HG02623 (cell line): ENCODE data around the gene ACYP2.
"Not testable (repeated sequence)": the region's sequence is repeated elsewhere in the genome, so short reads cannot be mapped to it uniquely, and the experiment has no call there.

Experiments used
- ATAC-seq: cut with Tn5 transposase; IDR thresholded peaks from one replicate; pipeline ENCODE4 v1.9.1; 2021; ENCODE audit warnings: moderate library complexity; ENCODE audit not compliant: unreplicated experiment

ACYP2 gene

DNA sequence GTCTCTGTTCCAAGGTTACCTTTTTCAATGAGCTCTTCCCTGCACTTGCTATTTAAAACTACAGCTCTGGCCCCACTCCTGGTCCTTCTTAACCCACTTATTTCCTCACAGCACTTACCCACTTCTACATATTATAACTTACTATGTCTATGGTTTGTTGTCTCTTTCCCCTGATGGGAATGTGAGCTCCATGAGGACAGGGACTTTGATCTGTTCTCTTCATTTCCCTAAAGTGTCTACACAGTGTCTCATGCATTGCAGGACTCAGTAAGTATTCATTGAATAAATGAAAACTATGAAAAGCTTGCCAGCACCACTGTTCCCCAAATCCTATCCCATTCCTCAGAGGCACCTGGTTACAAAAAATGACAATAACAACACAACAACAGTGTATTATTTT lies 18.3 kb upstream of the ACYP2 start:
- no peak for ATAC-seq

DNA sequence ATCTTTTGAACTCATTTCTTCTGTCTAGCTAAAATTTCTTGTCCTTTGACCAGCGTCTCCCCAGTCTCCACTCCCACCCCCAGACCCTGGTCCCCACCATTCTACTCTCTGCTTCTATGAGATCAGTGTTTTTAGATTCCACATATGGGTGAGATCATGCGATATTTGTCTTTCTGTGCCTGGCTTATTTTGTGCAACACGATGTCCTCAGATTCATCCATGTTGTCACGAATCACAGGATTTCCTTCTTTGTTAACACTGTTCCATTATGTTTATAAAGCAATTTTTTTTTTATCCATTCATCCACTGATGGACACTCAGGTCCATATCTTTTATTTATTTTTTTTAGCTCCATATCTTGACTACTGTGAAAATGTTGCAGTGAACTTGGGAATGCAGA lies 16.0 kb upstream of the ACYP2 start:
- no peak for ATAC-seq

DNA sequence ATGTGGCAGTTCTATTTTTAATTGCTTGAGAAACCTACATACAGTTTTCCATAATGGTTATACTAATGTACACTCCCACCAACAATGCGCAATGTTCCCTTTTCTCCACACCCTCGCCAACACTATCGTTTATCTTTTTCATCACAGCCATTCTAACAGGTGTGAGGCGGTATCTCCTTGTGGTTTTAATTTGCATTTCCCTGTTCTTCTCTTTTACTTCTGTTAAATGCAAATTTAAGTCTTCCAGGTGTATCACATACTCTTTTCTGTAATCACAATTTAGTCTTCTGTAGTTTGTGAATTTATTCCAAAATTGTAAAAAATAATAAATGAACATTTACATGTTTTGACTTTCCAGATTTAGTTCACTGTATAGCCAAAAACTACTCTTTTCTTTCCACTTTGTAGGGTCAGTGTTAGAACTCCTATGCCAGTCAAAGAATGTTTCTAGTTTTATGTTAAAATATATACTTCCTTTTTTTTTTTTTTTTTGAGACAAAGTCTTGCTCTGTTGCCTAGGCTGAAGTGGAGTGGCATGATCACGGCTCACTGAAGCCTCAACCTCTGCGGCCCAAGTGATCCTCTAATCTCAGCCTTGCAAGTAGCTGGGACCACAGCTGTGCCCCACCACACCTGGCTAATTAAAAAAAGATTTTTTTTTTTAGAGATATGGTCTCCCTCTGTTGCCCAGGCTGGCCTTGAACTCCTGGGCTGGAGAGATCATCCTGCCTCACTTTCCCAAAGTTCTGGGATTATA lies 15.4 kb upstream of the ACYP2 start:
- peak; percentile 72 for ATAC-seq

DNA sequence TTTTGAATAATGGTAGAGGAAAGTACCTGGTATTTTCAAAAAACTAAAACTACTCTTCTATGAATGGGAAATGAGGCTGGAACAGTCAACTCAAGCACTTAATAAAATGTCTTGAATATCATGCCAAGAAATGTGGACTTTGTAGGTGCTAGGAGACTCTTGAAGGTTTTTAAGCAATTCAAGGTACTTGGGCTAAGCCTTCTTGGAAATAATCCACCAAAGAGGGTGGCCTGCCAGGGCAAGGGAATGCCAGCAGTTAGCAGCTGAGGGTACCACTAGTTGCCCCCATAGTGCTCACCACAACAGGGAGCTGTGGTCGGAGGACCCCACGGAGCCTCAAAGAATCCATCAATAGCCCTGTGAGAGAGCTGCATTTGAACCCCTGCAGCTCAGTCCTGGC lies 14.6 kb upstream of the ACYP2 start:
- ATAC-seq = no peak

DNA sequence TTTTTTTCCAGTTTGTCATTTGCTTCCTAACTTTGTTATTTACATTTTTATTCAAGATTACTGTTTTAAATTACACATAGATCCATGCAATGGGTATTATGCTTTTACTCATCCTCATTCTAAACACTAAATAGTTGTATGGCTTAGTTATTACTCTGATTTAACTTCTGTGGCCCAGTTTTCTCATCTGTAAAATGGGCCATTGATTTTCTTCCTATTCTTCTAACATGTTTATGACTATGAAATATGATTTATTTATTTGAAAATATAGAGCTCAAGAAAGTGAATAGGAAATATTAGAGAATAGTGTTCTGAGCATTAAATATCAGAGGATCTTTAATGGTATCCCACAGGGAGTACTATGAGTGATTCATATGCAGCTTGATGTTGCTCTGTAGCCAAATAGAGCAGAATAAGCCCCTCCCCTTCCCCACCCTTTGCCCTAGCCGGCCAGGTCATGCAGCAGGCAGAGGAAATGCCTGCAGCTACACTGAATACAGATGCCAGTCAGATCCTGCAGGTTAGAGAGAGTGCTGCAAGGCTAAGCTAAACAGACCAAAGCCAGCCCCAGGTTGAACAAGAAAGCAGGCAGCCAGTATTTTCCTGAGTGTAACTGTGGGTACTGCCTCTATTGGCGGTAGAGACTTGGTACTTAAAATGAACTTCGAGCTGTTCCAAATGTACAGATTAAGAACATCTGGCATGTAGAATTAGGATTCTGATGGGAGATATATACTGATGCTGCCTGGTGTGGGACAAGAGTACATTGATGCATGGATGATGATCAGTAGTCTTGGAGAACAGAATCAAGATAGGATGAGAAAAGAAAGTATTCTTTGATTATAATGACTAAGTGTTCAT lies 11.7 kb upstream of the ACYP2 start:
- peak; percentile 42 for ATAC-seq

DNA sequence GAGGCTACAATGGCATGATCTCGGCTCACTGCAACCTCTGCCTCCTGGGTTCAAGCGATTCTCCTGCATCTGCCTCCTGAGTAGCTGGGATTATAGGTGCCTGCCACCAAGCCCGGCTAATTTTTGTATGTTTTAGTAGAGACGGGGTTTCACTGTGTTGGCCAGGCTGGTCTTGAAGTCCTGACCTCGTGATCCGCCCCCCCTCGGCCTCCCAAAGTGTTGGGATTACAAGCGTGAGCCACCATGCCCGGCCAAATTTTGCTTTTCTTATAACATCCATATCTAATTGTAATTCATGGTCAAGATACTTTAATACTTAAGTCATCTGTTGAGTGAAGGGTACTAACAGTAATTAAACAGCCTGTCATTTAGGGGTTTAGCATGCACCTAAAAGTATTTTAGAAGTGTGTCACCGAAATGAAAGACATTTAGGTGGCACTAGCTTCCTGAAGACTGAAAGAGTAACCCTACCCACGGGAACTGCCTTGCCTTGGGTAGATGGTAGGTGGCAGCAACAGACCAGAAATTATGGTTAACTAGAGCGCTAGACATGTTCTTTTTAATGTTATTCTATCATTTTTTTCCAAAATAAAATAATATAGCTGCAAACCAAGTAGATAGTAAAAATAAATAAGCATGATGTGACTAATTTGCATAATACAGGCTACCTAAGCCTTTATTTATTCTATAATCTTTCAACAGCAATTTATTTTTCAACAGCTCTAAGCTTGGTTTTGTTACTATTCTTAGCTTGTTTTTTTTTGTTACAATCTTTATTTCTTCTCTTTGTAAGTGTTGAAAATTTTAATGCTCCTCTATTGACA lies 8.6 kb upstream of the ACYP2 start:
- peak; percentile 54 for ATAC-seq

DNA sequence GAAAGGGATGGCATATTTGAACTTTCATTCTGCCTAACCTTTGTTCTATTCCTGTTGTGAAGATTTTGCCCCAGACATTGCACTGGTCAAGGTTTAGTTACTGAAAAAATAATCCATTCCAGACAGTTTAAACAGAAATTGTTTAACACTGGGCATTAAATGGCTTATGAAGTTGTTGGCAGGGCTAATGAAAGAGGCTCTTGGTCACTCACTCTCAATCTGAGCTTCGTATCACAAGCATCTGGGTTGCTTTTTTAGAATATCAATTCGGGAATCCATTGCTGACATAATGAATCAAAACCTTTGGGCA lies 8.0 kb upstream of the ACYP2 start:
- ATAC-seq = no peak

DNA sequence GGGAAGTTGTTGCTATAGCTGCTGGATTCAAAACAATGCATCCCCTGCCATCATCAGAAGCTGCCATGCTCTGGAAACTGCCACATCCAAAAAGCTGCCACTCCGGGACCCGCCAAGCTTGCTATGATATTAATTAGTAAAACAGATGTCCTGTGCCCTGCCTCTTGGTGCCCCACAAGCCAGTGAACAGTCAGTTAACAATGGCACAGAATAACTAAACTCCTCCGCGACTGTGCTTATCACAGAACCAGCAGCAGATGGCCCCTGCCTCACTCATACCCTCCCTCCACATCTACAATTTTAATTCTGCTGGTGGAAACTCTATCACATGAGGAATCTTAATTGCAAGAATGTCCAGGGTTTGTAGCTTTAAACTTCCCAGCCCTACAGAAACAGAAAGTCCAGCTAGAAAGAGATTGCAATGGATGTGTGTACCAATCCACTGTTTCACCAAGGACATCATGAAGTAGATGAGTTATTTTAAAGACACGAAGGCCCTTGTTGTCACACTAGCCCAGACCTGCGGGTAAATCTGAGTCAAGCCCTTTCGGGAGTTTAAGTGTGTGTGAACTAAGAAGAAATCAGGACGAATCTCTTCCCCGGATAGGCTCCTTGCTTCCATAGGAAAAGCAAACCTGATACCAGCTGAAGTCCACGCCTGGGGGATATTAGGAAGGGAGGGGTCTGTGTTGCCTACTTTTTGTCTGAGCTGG lies 7.4 kb upstream of the ACYP2 start:
- ATAC-seq = no peak

DNA sequence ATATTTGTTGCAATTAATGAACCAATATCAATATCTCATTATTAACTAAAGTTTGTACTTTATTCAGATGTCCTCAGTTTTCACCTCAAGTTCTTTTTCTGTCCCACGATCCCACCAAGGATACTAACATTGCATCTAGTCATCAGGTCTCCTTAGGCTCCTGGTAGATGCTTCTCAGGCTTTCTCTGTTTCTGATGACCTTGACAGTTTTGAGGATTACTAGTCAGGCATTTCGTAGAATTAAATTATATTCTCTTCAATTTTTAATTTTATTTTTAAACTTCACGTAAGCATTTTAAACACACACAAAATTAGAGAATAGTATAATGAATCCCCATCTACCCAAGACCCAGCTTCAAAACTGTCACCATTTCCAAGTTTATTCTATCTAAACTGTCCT lies 5.6 kb upstream of the ACYP2 start:
- no peak for ATAC-seq

DNA sequence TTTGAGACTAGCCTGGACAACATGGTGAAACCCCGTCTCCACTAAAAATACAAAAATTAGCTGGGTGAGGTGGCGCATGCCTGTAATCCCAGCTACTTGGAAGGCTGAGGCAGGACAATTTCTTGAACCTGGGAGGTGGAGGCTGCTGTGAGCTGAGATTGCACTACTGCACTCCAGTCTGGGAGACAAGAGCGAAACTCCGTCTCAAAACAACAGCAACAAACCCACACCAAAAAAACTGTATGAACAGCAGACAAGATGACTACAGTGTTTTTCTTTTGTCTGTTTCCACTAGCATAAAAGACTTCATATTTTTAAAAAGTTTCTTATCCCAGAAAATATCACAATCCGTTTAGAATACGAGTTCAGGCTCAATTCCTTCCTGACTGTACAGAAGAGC lies 936 bp upstream of the ACYP2 start:
- not testable (repeated sequence) for ATAC-seq

DNA sequence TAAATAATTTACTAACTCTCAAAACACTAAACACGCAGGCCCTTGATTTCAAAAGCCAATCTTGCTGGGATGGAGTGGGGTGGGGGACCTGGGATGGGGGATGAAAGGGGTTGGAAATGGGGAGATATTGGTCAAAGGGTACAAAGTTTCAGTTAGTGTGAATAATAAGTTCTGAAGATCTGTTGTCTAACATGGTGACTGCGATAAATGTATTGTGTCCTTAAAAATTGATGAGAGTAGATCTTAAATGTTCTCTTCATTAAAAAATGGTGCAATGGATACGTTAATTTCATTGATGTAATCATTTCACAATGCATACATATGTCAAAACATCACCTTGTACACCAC lies 505 bp upstream of the ACYP2 start:
- no peak for ATAC-seq

DNA sequence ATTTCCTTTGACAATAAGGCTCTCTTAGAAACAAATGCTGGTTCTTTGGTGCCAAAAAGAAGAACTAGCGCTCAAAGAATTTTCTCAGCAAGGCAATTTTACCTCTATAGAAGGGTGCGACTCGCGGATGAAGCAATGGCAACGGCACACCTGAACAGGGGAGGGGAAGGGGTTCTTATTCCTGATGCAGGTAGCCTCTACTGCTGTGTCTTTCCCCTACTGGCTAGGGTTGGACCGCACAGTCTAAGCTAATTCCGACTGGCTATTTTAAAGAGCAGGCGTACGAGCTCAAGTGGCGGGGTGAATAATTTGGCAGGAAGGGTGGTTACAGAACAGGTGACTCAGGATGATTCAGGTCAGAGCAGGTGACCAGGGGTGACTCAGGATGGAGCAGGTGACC lies 1.2 kb downstream of the ACYP2 start:
- not testable (repeated sequence) for ATAC-seq

DNA sequence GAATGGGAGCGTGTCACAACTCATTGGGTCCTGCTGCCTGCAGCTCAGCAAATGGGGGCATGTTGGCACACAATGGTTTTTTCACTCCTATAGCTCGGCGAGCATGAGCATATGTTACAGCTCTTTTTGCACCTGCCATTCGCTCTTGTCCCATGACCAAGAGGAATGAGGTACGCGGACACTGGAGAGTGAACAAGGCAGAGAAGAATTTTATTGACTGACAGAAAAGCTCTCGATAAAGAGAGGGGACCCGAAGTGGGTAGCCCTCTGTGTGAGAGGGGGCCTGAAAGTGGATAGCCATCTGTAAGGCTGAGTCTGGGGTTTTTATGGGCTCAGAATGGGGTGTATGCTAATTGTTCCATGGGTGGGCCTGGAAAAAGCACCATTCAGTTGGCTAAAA lies 5.5 kb downstream of the ACYP2 start:
- no peak for ATAC-seq

DNA sequence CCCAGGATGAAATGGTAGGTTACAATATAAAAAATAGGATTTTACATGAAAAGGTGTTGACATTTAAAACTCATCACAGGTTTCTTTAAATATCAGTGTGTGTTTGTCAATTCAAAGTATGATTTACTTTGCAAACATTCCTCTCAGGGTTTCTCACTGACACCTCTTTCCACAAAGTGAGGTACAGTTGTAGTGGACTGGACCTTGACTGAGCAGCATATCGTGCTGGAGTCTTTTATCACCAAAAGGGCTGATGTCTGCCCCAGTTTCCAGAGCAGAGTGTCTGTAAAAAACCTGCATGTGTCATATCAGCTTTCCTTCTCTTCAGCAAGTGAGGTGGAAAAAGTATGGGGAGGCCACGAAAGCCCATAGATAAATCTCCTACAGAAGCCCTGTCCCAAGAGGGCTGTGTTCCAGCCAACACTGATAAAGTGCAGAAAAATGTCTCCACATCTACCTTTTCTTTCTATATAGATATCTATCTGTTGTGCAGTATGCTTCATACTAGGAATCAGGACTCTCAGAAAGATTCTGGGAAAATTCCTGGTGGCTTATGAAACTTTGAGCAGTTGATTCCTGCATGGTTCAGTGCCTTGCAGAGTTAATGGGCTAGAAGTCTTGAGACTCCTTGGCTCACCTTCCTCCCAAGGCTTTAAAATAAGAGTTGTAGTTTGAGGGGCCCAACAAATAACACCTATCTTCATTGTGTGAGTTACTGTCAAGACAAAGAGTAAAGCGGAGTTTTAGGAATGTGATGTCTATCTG lies 6.9 kb downstream of the ACYP2 start:
- ATAC-seq = no peak

DNA sequence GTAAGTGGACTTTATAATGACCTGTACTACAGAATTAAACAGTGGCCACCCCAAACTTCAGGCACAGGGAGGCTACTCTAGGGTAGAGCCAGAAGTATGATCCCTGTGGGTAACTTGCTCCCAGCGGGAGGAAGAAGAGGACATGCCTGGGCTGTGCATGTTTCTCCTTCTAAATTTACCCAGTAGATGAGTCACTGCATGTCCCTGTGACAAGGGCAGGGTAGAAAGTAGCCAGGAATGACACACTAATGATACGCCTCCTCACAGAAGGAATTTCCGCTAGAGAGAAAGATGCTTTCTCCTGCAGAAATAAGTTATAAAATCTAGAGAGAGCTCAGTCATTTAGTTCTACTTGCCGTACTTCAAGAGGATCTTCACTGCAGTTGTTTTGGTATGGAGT lies 7.5 kb downstream of the ACYP2 start:
- no peak for ATAC-seq

DNA sequence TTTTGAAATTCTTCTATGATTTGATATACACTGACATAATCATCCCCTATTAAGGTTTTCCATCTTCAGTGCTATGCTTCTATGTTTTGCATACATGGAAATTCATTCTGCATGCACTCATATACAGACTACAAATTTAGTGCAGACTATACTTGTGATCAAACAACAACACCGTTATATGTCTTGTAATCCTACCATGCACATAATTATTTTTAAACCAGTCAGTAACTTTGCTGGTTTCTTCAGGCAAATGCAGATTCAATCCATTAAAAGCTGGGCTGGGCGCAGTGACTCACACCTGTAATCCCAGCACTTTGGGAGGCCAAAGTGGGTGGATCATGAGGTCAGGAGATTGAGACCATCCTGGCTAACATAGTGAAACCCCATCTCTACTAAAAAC lies 11.8 kb downstream of the ACYP2 start:
- not testable (repeated sequence) for ATAC-seq

DNA sequence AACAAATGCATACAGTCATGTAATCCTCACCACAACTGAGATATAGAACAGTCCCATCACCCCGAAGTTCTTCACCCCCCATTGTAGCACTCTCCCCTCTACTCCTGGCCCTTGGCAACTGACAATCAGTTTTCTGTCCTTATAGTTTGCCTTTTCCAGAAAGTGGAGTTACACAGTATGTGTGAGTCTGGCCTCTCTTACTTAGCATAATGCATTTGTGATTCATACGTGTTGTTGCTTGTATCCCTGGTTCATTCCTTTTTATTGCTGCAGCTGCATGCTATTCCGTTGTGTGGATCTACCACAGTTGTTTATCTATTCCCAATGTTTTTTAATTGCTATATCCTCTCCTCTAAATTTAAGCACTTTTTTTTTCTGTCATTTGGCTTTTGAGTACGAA lies 17.6 kb downstream of the ACYP2 start:
- ATAC-seq = no peak

DNA sequence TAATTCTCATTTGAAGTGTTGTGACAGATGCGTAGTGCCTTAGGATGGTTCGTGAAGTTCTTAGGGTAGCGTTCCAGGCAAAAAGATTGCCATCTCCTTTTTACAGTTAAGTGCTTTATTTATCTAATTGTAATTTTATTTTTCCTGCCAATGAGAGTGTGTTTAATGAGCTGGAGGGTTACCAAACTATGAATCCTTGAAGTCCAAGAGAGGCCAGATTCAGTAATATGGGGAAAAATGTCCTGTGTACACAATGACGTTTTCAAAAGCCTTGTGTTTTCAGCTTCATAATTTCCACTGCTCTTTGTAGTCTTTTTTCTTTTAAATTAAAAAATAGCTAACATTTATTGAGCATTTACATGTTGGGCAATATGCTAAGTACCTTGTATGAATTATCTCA lies 23.8 kb downstream of the ACYP2 start:
- ATAC-seq = no peak

DNA sequence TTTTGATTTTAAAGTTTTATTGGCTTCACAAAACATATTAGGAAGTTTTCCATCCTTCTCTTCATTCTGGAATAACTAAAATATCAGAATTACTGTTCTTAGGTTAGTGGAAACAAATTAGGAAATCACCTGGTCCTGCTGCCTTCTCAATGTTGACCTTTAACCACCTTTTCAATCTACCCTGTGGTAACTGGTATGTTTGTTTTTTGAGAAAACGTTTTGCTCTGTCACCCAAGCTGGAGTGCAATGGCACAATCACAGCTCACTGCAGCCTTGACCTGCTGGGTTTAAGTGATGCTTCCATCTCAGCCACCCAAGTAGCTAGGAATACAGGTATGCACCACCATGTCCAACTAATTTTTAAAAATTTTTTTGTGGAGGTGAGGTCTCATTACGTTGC lies 28.4 kb downstream of the ACYP2 start:
- ATAC-seq = no peak

DNA sequence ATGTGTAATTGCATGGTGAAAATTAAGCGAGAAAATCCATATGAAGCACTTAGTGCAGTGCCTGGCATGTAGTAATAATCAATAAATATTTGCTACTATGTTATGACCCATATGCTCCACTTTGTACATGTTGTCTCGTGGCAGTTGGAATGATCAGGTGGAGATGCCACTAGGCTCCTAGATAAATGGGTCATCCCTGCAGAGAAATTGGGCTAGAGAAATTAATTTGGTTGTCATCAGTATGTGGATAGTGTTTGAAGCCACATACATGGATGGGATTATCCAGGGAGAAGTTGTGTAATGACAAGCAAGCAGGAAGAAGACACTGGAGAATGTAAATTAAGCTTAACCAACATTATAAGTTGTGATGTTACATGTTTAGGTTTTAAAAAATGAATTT lies 33.0 kb downstream of the ACYP2 start:
- ATAC-seq = no peak
